GM12864 (cell line): ENCODE measurements around the gene ELAC1.

Experiments used
- DNase-seq: peaks from one replicate; pipeline ENCODE4 v3.0.0-alpha.2; 2011; ENCODE audit warnings: low read depth
- H3K4me3 ChIP-seq: 2 replicates; pipeline ENCODE4 v1.5.1; 2011; ENCODE audit warnings: mild to moderate bottlenecking, low read depth, low read length, control low read depth
- TF ChIP-seq, protein P1 (sequence below): IDR thresholded peaks from 2 replicates; pipeline ENCODE4 v1.5.1; 2011; ENCODE audit warnings: low read depth, mild to moderate bottlenecking, moderate library complexity, low read length, control low read depth, inconsistent platforms; ENCODE audit errors: missing control alignments

Gene ELAC1

DNA sequence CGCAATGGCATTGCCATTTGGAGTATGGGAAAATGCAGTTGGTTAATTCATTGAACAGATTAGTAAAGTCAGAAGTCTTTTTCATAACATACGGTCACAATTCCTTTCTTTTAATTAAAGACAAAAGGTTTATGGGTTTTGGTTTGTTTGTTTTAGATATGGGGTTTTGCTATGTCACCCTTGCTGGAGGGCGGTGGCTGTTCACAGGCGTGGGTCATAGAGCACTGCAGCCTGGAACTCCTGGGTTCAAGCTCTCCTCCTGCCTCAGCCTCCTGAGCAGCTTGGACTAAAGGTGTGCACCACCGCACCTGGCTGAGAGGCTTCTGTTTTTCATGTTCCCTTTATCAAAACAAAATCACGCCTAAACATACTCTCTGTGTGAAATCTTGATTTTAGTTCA is 18.7 kb upstream of the ELAC1 start:
- H3K4me3 ChIP-seq, result no peak overlapping the region
- TF ChIP-seq, protein P1, sequence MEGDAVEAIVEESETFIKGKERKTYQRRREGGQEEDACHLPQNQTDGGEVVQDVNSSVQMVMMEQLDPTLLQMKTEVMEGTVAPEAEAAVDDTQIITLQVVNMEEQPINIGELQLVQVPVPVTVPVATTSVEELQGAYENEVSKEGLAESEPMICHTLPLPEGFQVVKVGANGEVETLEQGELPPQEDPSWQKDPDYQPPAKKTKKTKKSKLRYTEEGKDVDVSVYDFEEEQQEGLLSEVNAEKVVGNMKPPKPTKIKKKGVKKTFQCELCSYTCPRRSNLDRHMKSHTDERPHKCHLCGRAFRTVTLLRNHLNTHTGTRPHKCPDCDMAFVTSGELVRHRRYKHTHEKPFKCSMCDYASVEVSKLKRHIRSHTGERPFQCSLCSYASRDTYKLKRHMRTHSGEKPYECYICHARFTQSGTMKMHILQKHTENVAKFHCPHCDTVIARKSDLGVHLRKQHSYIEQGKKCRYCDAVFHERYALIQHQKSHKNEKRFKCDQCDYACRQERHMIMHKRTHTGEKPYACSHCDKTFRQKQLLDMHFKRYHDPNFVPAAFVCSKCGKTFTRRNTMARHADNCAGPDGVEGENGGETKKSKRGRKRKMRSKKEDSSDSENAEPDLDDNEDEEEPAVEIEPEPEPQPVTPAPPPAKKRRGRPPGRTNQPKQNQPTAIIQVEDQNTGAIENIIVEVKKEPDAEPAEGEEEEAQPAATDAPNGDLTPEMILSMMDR, result no peak
- DNase-seq, result no peak

DNA sequence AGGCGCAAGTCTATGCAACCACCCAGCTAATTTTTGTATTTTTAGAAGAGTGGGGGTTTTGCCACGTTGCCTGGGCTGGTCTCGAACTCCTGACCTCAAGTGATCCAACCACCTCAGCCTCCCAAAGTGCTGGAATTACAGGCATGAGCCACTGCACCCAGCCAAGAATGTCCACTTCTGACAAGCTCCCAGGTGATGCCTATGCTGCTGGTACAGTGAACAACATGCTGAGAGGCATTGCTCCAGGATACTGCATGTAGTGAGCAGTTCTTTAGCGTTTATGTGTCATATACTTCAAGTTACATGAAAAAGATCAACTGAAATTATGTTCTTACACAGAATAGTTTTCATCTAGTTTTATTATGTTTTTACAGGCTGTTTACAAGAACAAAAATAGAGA is 17.2 kb upstream of the ELAC1 start:
- no peak overlapping the region for H3K4me3 ChIP-seq
- no peak for DNase-seq
- TF ChIP-seq, protein P1, result no peak

DNA sequence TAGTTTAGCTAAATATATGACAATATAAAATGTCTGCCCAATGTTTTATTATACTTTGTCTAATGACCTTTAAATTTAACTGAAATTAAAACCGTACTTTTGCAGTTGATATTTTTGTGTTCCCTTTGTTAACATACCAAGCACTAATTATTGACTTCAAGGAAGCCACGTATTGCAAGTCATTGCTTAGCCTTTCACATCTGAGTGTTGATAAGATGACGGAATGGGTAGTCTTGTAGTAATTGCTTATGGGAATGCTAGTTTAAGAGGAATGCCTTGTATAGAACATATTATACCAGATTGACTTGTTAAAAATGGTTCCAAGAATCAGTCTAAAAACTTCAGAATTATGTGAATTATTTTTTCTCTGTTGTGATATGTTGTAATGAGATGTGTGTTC is 14.0 kb upstream of the ELAC1 start:
- no peak for DNase-seq
- TF ChIP-seq, protein P1, result no peak
- no peak overlapping the region for H3K4me3 ChIP-seq

DNA sequence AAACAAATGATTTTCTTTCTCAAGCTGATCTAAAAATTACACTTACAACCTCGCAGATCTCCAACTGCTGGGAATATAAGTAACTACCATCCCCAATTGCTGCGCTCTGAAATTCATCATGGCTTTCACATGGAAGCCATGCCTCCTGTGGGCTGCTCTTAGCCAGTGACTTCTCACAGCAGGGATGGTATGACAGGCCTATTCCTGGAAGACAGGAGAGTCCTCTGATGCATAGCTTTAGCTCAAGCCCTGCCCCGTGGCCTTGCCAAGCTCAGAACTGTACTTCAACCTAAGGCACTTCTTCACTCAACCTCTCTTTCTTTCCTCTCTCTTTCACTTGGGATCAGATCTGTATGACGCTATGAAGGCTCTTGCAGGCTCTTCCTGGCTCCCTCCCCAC is 12.6 kb upstream of the ELAC1 start:
- TF ChIP-seq, protein P1, result no peak
- DNase-seq, result no peak
- no peak overlapping the region for H3K4me3 ChIP-seq

DNA sequence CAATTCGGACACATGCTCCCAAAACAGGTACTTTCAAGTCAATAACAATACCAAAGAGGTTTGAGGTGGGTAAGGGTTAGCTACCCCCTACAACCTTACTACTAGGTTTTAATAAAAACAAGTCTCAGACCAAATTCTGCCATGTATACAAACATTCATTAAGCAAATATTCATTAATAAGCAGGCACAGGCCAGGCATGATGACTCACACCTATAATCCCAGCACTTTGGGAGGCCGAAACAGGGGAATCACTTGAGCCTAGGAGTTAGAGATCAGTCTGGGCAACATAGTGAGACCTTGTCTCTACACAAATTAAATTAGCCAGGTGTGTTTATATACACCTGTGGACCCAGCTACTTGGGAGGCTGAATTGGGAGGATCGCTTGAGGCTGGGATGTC is 11.7 kb upstream of the ELAC1 start:
- TF ChIP-seq, protein P1, result no peak
- no peak for DNase-seq
- no peak overlapping the region for H3K4me3 ChIP-seq

DNA sequence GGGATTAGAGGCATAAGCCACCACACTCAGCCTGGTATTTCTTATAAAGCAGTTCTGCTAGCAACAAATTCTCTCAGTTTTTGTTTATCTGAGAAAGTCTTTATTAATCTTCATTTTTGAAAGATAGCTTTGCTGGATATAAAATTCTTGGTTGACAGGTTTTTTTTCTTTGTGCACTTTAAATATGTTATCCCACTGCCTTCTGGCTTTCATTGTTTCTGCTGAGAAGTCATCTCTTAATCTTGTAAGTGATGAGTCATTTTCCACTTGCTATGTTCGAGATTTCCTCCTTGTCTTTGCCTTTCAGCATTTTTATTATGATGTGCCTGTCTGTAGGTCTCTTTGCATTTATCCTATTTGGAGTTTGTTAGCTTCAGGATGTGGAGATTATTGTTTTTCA is 5.9 kb upstream of the ELAC1 start:
- H3K4me3 ChIP-seq, result no peak overlapping the region
- DNase-seq, result no peak
- TF ChIP-seq, protein P1, result no peak

DNA sequence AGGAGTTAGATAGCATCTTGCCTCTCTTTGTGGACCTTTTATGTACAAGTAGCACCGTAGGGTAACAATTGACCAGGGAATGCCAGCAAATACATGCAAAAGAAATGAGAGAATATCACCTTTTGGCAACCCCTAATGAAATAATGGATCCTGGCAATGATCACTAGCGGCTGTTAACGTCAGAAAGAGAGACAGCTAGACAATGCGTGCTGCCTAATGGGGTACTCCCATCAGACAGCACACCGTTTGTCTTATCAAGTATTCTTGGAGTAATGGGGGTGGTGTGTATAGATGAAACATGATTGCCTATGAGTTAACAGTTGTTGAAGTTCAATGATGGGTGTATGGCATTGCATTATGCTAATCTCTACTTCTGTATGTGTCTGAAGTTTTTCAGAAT is 1.6 kb downstream of the ELAC1 start:
- DNase-seq, result no peak
- no peak overlapping the region; the same call in 1 of the 2 replicates for H3K4me3 ChIP-seq
- TF ChIP-seq, protein P1, result no peak
